ENCODE measurements around the gene IKZF3. TPM values are rescaled to one million over a fixed set of nuclear protein-coding genes. Genes with fewer than 3 reads are reported as not detected.

IKZF3 gene
- polyA plus RNA-seq, 1 of the 3 experiments (the other 2 are of a cell fraction), result not detected

GRCh38 chr17:39716879-39717536, 147.1 kb downstream of the IKZF3 start:
- ChIA-PET POLR2A (no interaction called here), CTCF (interaction anchor here (1.2 kb wide), 1 partner anchor 13 kb away, joined by 3 read pairs; no protein-coding TSS in a partner anchor)
- H3K4me3 ChIP-seq (ENCODE audit: low read depth in 2 of 2, low read length in 1 of 2), result no peak overlapping the region
- no peaks in the 10 kb centered on the region for H3K79me2 ChIP-seq (ENCODE audit: insufficient read depth)
- no peaks in the 10 kb centered on the region for H3F3A ChIP-seq (replicated peaks; ENCODE audit: insufficient read depth)
- no peak overlapping the region for H3K27ac ChIP-seq (ENCODE audit: low read depth in 2 of 2, low read length in 1 of 2)
- H3K4me1 ChIP-seq (ENCODE audit: control insufficient read depth in 1 of 2, insufficient read depth in 2 of 2, low read depth in 1 of 2, low read length in 1 of 2), result no peaks in the 10 kb centered on the region
- no peaks in the 10 kb centered on the region for H4K20me1 ChIP-seq (ENCODE audit: insufficient read depth)
- no peak for TF ChIP-seq RXRA (IDR thresholded peaks at IDR 0.05; ENCODE audit: borderline replicate concordance, low read depth)
- no peak for TF ChIP-seq TCF12 (IDR thresholded peaks at IDR 0.05)
- no peak for TF ChIP-seq POLR2AphosphoS5 (IDR thresholded peaks at IDR 0.05; ENCODE audit: low read depth, low read length)
- no peak for TF ChIP-seq JUND (IDR thresholded peaks at IDR 0.05)
- no peak for TF ChIP-seq TEAD4 (IDR thresholded peaks at IDR 0.05; ENCODE audit: borderline replicate concordance, insufficient read depth)
- no peaks in the 10 kb centered on the region for H3K36me3 ChIP-seq (replicated peaks in 1 of 2; ENCODE audit: control insufficient read depth in 1 of 2, insufficient read depth in 2 of 2, low read length in 1 of 2)
- H3K27me3 ChIP-seq (ENCODE audit: insufficient read depth), result no peaks in the 10 kb centered on the region; the same call in 1 of the 2 replicates
- H3K9ac ChIP-seq, result no peak overlapping the region
- no peaks in the 10 kb centered on the region for H3K9me3 ChIP-seq
- WGBS (ENCODE audit: low lambda C conversion rate), result 75% methylated on average over 7 of the region's 11 CpGs
- no peak for DNase-seq
- H2AFZ ChIP-seq (ENCODE audit: low read depth), result no peak overlapping the region
- H3K4me2 ChIP-seq, result no peak overlapping the region
- no peaks in the 10 kb centered on the region for H3K9me2 ChIP-seq

DNA sequence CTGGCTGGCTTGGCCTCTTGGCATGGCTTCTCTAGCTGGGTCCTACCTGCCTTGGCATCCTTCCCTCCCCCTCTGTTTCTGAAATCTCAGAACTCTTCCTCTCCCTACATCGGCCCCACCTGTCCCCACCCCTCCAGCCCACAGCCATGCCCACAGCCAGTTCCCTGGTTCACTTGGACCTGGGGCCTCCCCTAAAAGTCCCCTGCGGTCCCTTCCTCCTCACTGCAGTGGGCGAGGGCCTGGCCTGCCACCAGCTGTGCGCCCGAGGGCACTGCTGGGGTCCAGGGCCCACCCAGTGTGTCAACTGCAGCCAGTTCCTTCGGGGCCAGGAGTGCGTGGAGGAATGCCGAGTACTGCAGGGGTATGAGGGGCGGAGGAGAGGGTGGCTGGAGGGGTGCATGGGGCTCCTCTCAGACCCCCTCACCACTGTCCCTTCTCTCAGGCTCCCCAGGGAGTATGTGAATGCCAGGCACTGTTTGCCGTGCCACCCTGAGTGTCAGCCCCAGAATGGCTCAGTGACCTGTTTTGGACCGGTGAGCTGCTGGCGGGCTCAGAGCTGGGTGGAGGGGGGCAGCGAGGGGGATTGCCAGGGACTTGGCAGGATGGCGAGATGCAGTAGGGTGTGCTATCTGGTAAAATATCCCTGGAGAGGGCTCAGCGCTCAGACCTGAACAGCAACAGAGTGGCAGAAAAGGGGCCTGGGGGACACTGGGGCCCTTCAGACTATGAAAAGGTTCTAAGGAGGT, 147.9 kb downstream of the IKZF3 start:
- Histone ChIP-seq H3K36me3 (replicated peaks in 1 of 2; ENCODE audit: control insufficient read depth in 1 of 2, insufficient read depth in 2 of 2, low read length in 1 of 2) (no peaks in the 10 kb centered on the region), H3K9ac (no peak overlapping the region), H4K20me1 (ENCODE audit: insufficient read depth) (no peaks in the 10 kb centered on the region), H3K9me3 (no peaks in the 10 kb centered on the region), H3K4me3 (ENCODE audit: low read depth in 2 of 2, low read length in 1 of 2) (no peak overlapping the region), H3K27ac (ENCODE audit: low read depth in 2 of 2, low read length in 1 of 2) (no peak overlapping the region), H3K4me1 (ENCODE audit: control insufficient read depth in 1 of 2, insufficient read depth in 2 of 2, low read depth in 1 of 2, low read length in 1 of 2) (no peaks in the 10 kb centered on the region), H3K79me2 (ENCODE audit: insufficient read depth) (no peaks in the 10 kb centered on the region), H3K9me2 (no peaks in the 10 kb centered on the region), H3K27me3 (ENCODE audit: insufficient read depth) (no peaks in the 10 kb centered on the region; the same call in 1 of the 2 replicates), H2AFZ (ENCODE audit: low read depth) (no peak overlapping the region), H3F3A (replicated peaks; ENCODE audit: insufficient read depth) (no peaks in the 10 kb centered on the region), H3K4me2 (no peak overlapping the region)
- DNase-seq, result no peak
- ChIA-PET POLR2A (no interaction called here), CTCF (interaction anchor here (1.0 to 1.2 kb wide), 2 partner anchors 13 to 14 kb away, joined by 3 read pairs; no protein-coding TSS in a partner anchor)
- WGBS (ENCODE audit: low lambda C conversion rate), result 80% methylated on average over 9 of the region's 15 CpGs
- TF ChIP-seq FOXJ3 (CRISPR knock-in tag; IDR thresholded peaks at IDR 0.05) (no peak), GATA2 (CRISPR knock-in tag; IDR thresholded peaks at IDR 0.05) (no peak), RCOR1 (IDR thresholded peaks at IDR 0.05; ENCODE audit: low read length) (no peak), RXRA (IDR thresholded peaks at IDR 0.05; ENCODE audit: borderline replicate concordance, low read depth) (no peak), RAD21 (IDR thresholded peaks at IDR 0.05; ENCODE audit: low read length) (no peak), FOSL2 (IDR thresholded peaks at IDR 0.05; ENCODE audit: borderline replicate concordance, low read depth) (no peak), EP300 (IDR thresholded peaks at IDR 0.05; ENCODE audit: borderline replicate concordance in 1 of 2, low read depth in 1 of 2, low read length in 1 of 2) (no peak), ZBTB33 (IDR thresholded peaks at IDR 0.05; ENCODE audit: borderline replicate concordance, low read depth) (no peak), NRF1 (IDR thresholded peaks at IDR 0.05; ENCODE audit: low read depth, low read length) (no peak), EZH2phosphoT487 (IDR thresholded peaks at IDR 0.05; ENCODE audit: borderline replicate concordance, low read depth) (no peak), JUND (IDR thresholded peaks at IDR 0.05) (no peak), TAF1 (IDR thresholded peaks at IDR 0.05; ENCODE audit: borderline replicate concordance, low read depth, low read length) (no peak)
- TF ChIP-seq, protein P1, sequence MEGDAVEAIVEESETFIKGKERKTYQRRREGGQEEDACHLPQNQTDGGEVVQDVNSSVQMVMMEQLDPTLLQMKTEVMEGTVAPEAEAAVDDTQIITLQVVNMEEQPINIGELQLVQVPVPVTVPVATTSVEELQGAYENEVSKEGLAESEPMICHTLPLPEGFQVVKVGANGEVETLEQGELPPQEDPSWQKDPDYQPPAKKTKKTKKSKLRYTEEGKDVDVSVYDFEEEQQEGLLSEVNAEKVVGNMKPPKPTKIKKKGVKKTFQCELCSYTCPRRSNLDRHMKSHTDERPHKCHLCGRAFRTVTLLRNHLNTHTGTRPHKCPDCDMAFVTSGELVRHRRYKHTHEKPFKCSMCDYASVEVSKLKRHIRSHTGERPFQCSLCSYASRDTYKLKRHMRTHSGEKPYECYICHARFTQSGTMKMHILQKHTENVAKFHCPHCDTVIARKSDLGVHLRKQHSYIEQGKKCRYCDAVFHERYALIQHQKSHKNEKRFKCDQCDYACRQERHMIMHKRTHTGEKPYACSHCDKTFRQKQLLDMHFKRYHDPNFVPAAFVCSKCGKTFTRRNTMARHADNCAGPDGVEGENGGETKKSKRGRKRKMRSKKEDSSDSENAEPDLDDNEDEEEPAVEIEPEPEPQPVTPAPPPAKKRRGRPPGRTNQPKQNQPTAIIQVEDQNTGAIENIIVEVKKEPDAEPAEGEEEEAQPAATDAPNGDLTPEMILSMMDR (IDR thresholded peaks at IDR 0.05), result no peak
- TF ChIP-seq, protein P2, sequence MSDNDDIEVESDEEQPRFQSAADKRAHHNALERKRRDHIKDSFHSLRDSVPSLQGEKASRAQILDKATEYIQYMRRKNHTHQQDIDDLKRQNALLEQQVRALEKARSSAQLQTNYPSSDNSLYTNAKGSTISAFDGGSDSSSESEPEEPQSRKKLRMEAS (IDR thresholded peaks at IDR 0.05; ENCODE audit: low read depth), result no peak
- TF ChIP-seq, protein P3, sequence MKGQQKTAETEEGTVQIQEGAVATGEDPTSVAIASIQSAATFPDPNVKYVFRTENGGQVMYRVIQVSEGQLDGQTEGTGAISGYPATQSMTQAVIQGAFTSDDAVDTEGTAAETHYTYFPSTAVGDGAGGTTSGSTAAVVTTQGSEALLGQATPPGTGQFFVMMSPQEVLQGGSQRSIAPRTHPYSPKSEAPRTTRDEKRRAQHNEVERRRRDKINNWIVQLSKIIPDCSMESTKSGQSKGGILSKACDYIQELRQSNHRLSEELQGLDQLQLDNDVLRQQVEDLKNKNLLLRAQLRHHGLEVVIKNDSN (IDR thresholded peaks at IDR 0.05; ENCODE audit: borderline replicate concordance, low read depth), result no peak

Measured in SK-N-SH (cell line).